ENCODE results near the gene HPN. TPM values are rescaled to one million over a fixed set of nuclear protein-coding genes. Genes with fewer than 3 reads are reported as not detected.
A peak's percentile ranks its signal among the peaks of the same experiment; 100 is the strongest.

The HPN gene
- total and polyA plus RNA-seq, 2 experiments from 2014 or later: 21.3 to 36.2 TPM

GRCh38 chr19:35114353-35115176 lies 73.0 kb downstream of the HPN start:
- Histone ChIP-seq H3K27ac (no peak overlapping the region), H3K27me3 (no peaks in the 10 kb centered on the region), H3K9me3 (ENCODE audit: low read depth) (no peaks in the 10 kb centered on the region), H3K4me1 (ENCODE audit: low read depth) (no peaks in the 10 kb centered on the region), H3K4me3 (peak overlapping the region; percentile 1), H3K36me3 (no peaks in the 10 kb centered on the region)
- TF ChIP-seq CTCF (IDR thresholded peaks at IDR 0.05; ENCODE audit: low read depth, low read length): peak; percentile 100
- DNase-seq (ENCODE audit: low read depth in 1 of 2, low spot score in 1 of 2): peak; percentile 71 to 74

DNA sequence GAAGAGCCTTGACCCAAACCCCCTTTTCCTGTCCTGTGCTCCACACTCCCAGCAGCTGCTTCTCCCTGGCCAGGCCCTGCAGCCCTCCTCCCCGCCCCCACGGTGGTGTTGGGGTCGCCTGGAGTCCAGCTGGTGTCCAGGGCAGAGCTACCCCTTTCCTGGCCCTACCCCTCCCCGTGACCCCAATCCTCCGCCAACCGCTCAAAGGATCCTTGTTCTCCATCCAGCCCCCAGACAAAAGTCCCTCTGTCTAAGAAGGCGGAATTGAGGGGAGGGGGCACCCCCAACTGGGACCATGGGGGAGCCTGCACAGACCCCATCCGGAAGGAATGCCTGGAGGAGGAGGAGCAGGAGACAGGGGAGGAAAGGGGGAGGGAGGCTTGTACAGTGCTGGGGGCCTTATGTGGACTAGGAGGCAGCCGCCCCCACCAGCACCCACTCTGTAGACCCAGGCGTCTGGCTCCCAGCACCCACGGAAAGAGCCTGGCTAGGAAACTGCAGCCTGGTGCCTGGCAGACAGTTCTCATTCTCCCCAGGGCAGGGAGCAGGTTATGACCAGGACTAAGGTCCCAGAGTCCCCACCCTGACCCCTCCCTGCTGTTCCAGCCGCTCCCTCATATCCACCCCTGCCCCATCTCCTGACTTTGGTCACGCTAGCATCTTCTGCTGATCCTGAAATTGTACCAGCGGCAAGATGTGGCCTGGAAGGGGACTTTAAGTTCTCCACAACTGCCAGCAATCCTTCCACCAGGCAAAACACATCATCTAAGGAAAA lies 73.8 kb downstream of the HPN start, which contains the start of gene FXYD3:
Gene FXYD3, plus strand, starts transcription at position 647 of the 775 bp plus-strand sequence. CDS start 3,554 bp downstream, outside the sequence.
- no peak for DNase-seq (ENCODE audit: low read depth in 1 of 2, low spot score in 1 of 2)
- no peak within 1 kb of the TSS for H3K27ac ChIP-seq
- H3K36me3 ChIP-seq: no peaks in the 10 kb centered on the region
- peak within 1 kb of the TSS; percentile 1 for H3K4me3 ChIP-seq
- TF ChIP-seq CTCF (IDR thresholded peaks at IDR 0.05; ENCODE audit: low read depth, low read length): no peak
- H3K27me3 ChIP-seq: no peaks in the 10 kb centered on the region
- H3K9me3 ChIP-seq (ENCODE audit: low read depth): no peaks in the 10 kb centered on the region
- no peaks in the 10 kb centered on the region for H3K4me1 ChIP-seq (ENCODE audit: low read depth)

Other genes starting within 250 kb of the HPN start
- gene ZNF30, start 114.8 kb upstream of the HPN start, total RNA-seq: 4.6 and 4.7 TPM in 2 replicates
- 4.1 and 7.8 TPM in 2 replicates for gene ZNF30, start 114.8 kb upstream of the HPN start, polyA plus RNA-seq
- gene ZNF792, start 77.5 kb upstream of the HPN start, total RNA-seq: 8.9 and 14.0 TPM in 2 replicates
- 2.6 and 4.6 TPM in 2 replicates for gene ZNF792, start 77.5 kb upstream of the HPN start, polyA plus RNA-seq
- gene GRAMD1A, start 41.4 kb upstream of the HPN start, total RNA-seq: 68.8 and 113 TPM in 2 replicates
- 84.6 and 127 TPM in 2 replicates for gene GRAMD1A, start 41.4 kb upstream of the HPN start, polyA plus RNA-seq
- 1.2 and 4.2 TPM in 2 replicates for gene SCN1B, start 11.3 kb upstream of the HPN start, total RNA-seq
- gene SCN1B, start 11.3 kb upstream of the HPN start, polyA plus RNA-seq: 1.6 and 2.2 TPM in 2 replicates
- not detected in 2 replicates for gene FXYD3, start 74.1 kb downstream of the HPN start, total RNA-seq
- gene FXYD3, start 74.1 kb downstream of the HPN start, polyA plus RNA-seq: 0.35 TPM in 1 of 2 replicates, not detected in the other
- 42.0 and 45.5 TPM in 2 replicates for gene LGI4, start 93.3 kb downstream of the HPN start, total RNA-seq
- 26.7 and 27.5 TPM in 2 replicates for gene LGI4, start 93.3 kb downstream of the HPN start, polyA plus RNA-seq
- gene FXYD1, start 97.1 kb downstream of the HPN start, total RNA-seq: 105 and 154 TPM in 2 replicates
- gene FXYD1, start 97.1 kb downstream of the HPN start, polyA plus RNA-seq: 268 and 314 TPM in 2 replicates
- gene FXYD7, start 101.5 kb downstream of the HPN start, total RNA-seq: 2.6 and 4.5 TPM in 2 replicates
- gene FXYD7, start 101.5 kb downstream of the HPN start, polyA plus RNA-seq: 3.5 and 5.0 TPM in 2 replicates
- gene FXYD5, start 113.0 kb downstream of the HPN start, total RNA-seq: 12.2 and 14.5 TPM in 2 replicates
- gene FXYD5, start 113.0 kb downstream of the HPN start, polyA plus RNA-seq: 11.3 and 19.3 TPM in 2 replicates
- not detected in 2 replicates for gene FAM187B, start 187.0 kb downstream of the HPN start, total RNA-seq
- not detected in 2 replicates for gene FAM187B, start 187.0 kb downstream of the HPN start, polyA plus RNA-seq
- gene LSR, start 207.3 kb downstream of the HPN start, total RNA-seq: 40.1 and 63.6 TPM in 2 replicates
- gene LSR, start 207.3 kb downstream of the HPN start, polyA plus RNA-seq: 77.0 and 91.9 TPM in 2 replicates
- 210 and 235 TPM in 2 replicates for gene USF2, start 227.2 kb downstream of the HPN start, total RNA-seq
- 27.9 and 31.7 TPM in 2 replicates for gene USF2, start 227.2 kb downstream of the HPN start, polyA plus RNA-seq
- 2.5 and 3.7 TPM in 2 replicates for gene HAMP, start 240.8 kb downstream of the HPN start, total RNA-seq
- gene HAMP, start 240.8 kb downstream of the HPN start, polyA plus RNA-seq: 10.6 and 25.6 TPM in 2 replicates

Data from cardiac muscle cell (in vitro differentiated cells and primary cell).